Measurements from ENCODE around the gene CYB5A.
A peak's percentile ranks its signal among the peaks of the same experiment; 100 is the strongest.

CYB5A gene

DNA sequence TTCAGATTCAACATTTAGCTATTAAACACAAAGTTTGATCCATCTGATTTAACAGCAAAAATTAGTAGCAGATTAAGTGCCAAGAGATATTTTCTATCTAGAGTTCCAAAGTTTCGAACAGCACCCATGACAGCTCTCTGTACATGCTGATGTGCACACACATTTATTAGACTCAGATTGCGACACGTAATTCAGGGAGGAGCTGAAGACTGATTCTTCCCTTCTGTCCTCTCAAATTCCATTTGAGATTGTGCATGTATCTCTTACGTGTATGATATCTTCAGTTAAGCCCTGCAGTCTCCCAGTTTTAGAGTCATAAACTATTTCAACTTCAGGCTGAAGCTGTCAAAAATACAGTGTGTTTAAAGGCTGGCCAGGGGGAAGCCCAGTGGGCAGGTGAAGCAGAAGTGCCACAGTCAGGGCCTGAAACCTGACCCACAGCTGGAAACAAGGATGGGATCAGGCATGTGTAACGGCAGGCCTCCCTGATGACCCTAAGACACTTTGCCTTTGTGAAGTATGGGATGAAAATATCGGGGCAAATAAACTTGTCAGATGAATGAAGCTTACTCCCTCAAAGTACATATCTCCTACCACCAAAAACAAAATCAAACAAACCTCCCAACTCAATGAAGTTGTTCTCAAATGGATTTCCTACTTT, 30.6 kb downstream of the CYB5A start:
- Histone ChIP-seq H3K4me1 (ENCODE audit: control insufficient read depth, insufficient read depth, low read length) (peaks cover 11% of the 10 kb centered on the region), H3K27me3 (ENCODE audit: control insufficient read depth, insufficient read depth, low read length) (no peaks in the 10 kb centered on the region), H3K27ac (ENCODE audit: low read depth, low read length) (no peak overlapping the region), H3K9ac (ENCODE audit: low read depth, low read length) (no peak overlapping the region), H3K9me3 (ENCODE audit: control insufficient read depth, insufficient read depth, low read length) (no peaks in the 10 kb centered on the region), H3K36me3 (ENCODE audit: control insufficient read depth, insufficient read depth, low read length) (peaks cover 36% of the 10 kb centered on the region), H3K4me3 (ENCODE audit: low read depth, low read length) (no peak overlapping the region)

DNA sequence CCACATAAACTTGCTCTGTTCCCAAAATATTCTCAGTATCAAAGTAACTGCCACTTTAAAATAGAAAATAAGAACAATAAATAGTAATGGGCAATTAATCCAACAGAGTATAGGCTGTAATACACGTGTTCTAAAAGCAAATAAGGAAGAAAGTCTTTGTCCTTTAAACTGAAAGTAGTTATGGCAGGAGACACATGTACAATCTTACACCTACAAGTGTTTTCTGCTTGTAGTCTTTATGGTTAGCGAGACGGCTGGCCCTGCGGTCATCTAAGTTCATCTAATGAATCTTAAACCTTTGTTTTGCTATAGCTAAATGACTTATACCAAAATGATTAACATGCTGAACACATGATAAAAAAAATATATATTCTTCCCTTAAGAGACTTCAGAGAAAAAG, 32.4 kb downstream of the CYB5A start:
- peaks cover 36% of the 10 kb centered on the region for H3K36me3 ChIP-seq (ENCODE audit: control insufficient read depth, insufficient read depth, low read length)
- no peak overlapping the region for H3K27ac ChIP-seq (ENCODE audit: low read depth, low read length)
- no peaks in the 10 kb centered on the region for H3K27me3 ChIP-seq (ENCODE audit: control insufficient read depth, insufficient read depth, low read length)
- H3K4me1 ChIP-seq (ENCODE audit: control insufficient read depth, insufficient read depth, low read length) = peaks cover 14% of the 10 kb centered on the region
- no peak overlapping the region for H3K4me3 ChIP-seq (ENCODE audit: low read depth, low read length)
- H3K9ac ChIP-seq (ENCODE audit: low read depth, low read length) = no peak overlapping the region
- H3K9me3 ChIP-seq (ENCODE audit: control insufficient read depth, insufficient read depth, low read length) = no peaks in the 10 kb centered on the region

DNA sequence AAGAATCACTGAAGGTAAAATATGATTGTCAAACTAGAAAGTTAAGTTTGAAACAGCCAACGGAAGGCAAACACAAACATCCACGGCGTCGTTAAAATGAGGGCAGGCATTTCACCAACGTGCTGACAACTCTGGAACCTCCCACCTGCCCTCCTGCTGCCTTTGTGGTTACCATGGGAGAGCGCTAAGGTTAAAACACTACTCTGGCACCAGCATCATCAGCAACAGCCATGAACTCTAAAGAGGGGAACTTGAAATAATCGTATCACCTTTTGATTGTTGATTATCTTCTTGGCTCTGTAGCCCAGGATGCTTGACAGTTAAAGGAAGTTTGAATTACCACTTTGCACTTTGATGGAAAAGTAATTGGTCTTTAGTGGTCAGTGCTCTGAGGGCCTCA, 34.7 kb downstream of the CYB5A start:
- H3K36me3 ChIP-seq (ENCODE audit: control insufficient read depth, insufficient read depth, low read length) = peaks cover 34% of the 10 kb centered on the region
- H3K9me3 ChIP-seq (ENCODE audit: control insufficient read depth, insufficient read depth, low read length) = no peaks in the 10 kb centered on the region
- H3K4me3 ChIP-seq (ENCODE audit: low read depth, low read length) = no peak overlapping the region

DNA sequence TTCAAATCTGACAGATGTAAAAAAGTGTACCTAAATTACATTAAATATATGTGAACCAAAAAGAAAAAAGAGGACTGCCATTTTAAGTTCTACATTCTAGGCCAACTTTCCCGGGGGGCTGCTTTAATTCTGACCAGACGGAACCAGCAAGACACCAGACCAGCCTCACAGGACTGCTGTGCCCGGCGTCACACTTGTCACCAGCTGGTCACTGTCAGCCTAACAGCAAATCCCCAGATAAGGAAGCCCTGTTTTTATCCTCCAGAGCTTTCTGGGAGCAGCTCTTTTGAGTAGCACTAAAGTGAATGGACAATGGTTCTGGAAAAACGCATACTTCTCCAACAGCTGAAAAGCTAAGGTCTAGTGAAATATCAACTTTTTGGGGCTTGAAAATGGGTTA, 35.6 kb downstream of the CYB5A start:
- H3K4me3 ChIP-seq (ENCODE audit: low read depth, low read length) = no peak overlapping the region
- H3K27me3 ChIP-seq (ENCODE audit: control insufficient read depth, insufficient read depth, low read length) = no peaks in the 10 kb centered on the region
- H3K36me3 ChIP-seq (ENCODE audit: control insufficient read depth, insufficient read depth, low read length) = peaks cover 25% of the 10 kb centered on the region
- peaks cover 22% of the 10 kb centered on the region for H3K4me1 ChIP-seq (ENCODE audit: control insufficient read depth, insufficient read depth, low read length)
- no peaks in the 10 kb centered on the region for H3K9me3 ChIP-seq (ENCODE audit: control insufficient read depth, insufficient read depth, low read length)
- H3K9ac ChIP-seq (ENCODE audit: low read depth, low read length) = no peak overlapping the region
- peak overlapping the region; percentile 48 for H3K27ac ChIP-seq (ENCODE audit: low read depth, low read length)

More for the DNA sequence above, 34.7 kb downstream of the CYB5A start:
- Histone ChIP-seq H3K27me3 (ENCODE audit: control insufficient read depth, insufficient read depth, low read length) (no peaks in the 10 kb centered on the region), H3K9ac (ENCODE audit: low read depth, low read length) (no peak overlapping the region), H3K4me1 (ENCODE audit: control insufficient read depth, insufficient read depth, low read length) (peaks cover 14% of the 10 kb centered on the region), H3K27ac (ENCODE audit: low read depth, low read length) (no peak overlapping the region)

GRCh38 chr18:74255131-74255616, 36.6 kb downstream of the CYB5A start:
- peaks cover 18% of the 10 kb centered on the region for H3K36me3 ChIP-seq (ENCODE audit: control insufficient read depth, insufficient read depth, low read length)
- no peaks in the 10 kb centered on the region for H3K27me3 ChIP-seq (ENCODE audit: control insufficient read depth, insufficient read depth, low read length)
- H3K4me3 ChIP-seq (ENCODE audit: low read depth, low read length) = no peak overlapping the region
- H3K9me3 ChIP-seq (ENCODE audit: control insufficient read depth, insufficient read depth, low read length) = no peaks in the 10 kb centered on the region
- no peak overlapping the region for H3K9ac ChIP-seq (ENCODE audit: low read depth, low read length)
- H3K27ac ChIP-seq (ENCODE audit: low read depth, low read length) = no peak overlapping the region
- H3K4me1 ChIP-seq (ENCODE audit: control insufficient read depth, insufficient read depth, low read length) = peaks cover 22% of the 10 kb centered on the region

GRCh38 chr18:74252039-74252395, 39.7 kb downstream of the CYB5A start:
- H3K4me3 ChIP-seq (ENCODE audit: low read depth, low read length) = no peak overlapping the region
- H3K9ac ChIP-seq (ENCODE audit: low read depth, low read length) = no peak overlapping the region
- H3K36me3 ChIP-seq (ENCODE audit: control insufficient read depth, insufficient read depth, low read length) = peaks cover 14% of the 10 kb centered on the region
- H3K27me3 ChIP-seq (ENCODE audit: control insufficient read depth, insufficient read depth, low read length) = no peaks in the 10 kb centered on the region
- peaks cover 19% of the 10 kb centered on the region for H3K4me1 ChIP-seq (ENCODE audit: control insufficient read depth, insufficient read depth, low read length)
- H3K9me3 ChIP-seq (ENCODE audit: control insufficient read depth, insufficient read depth, low read length) = no peaks in the 10 kb centered on the region
- peak overlapping the region; percentile 42 for H3K27ac ChIP-seq (ENCODE audit: low read depth, low read length)

GRCh38 chr18:74251297-74252038, 40.3 kb downstream of the CYB5A start:
- peak overlapping the region; percentile 42 for H3K27ac ChIP-seq (ENCODE audit: low read depth, low read length)
- no peak overlapping the region for H3K4me3 ChIP-seq (ENCODE audit: low read depth, low read length)

GRCh38 chr18:74250131-74250530, 41.6 kb downstream of the CYB5A start:
- Histone ChIP-seq H3K27ac (ENCODE audit: low read depth, low read length) (no peak overlapping the region), H3K4me1 (ENCODE audit: control insufficient read depth, insufficient read depth, low read length) (peaks cover 9% of the 10 kb centered on the region)

More at GRCh38 chr18:74251297-74252038, 40.3 kb downstream of the CYB5A start:
- no peak overlapping the region for H3K9ac ChIP-seq (ENCODE audit: low read depth, low read length)
- H3K27me3 ChIP-seq (ENCODE audit: control insufficient read depth, insufficient read depth, low read length) = no peaks in the 10 kb centered on the region
- no peaks in the 10 kb centered on the region for H3K9me3 ChIP-seq (ENCODE audit: control insufficient read depth, insufficient read depth, low read length)
- H3K36me3 ChIP-seq (ENCODE audit: control insufficient read depth, insufficient read depth, low read length) = peaks cover 14% of the 10 kb centered on the region
- H3K4me1 ChIP-seq (ENCODE audit: control insufficient read depth, insufficient read depth, low read length) = peaks cover 14% of the 10 kb centered on the region

DNA sequence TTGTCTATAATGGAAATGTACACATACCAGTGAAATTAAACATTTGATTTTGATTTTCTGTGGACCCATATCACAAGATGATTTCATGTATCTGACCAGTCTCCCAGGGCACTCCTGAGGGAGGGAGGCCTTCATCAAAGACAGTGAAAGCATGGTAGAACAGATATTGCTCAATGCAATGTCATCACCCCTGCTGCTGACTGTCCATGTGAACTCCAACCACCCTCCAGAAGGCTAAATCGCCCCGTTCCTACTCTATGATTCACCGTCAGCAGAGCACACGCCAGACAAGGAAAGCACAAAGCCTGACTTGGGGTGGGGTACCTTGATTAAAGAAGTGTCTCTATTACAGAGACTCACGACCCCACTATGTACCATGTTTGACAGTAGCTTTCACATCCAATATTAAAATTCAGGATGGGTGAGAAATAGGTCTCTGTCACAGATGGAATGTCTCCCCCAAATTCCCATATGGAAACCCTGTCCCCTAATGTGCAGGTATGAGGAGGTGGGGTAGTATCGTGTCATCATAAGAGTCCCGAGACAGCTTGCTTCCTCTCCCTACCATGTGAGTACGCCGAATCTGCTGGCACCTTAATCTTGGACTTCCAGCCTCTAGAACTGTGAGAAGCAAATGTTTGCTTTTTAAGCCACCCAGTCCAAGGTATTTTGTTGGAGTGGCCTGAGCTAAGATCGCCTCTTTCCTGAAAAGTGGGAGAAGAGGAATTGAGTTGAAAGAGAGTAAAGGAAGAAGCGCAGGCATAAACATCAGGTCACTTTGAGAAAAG, 42.4 kb downstream of the CYB5A start:
- Histone ChIP-seq H3K27me3 (ENCODE audit: control insufficient read depth, insufficient read depth, low read length) (no peaks in the 10 kb centered on the region), H3K27ac (ENCODE audit: low read depth, low read length) (no peak overlapping the region), H3K36me3 (ENCODE audit: control insufficient read depth, insufficient read depth, low read length) (peaks cover 9% of the 10 kb centered on the region), H3K9ac (ENCODE audit: low read depth, low read length) (no peak overlapping the region), H3K4me3 (ENCODE audit: low read depth, low read length) (no peak overlapping the region), H3K9me3 (ENCODE audit: control insufficient read depth, insufficient read depth, low read length) (no peaks in the 10 kb centered on the region), H3K4me1 (ENCODE audit: control insufficient read depth, insufficient read depth, low read length) (peaks cover 9% of the 10 kb centered on the region)

More at GRCh38 chr18:74250131-74250530, 41.6 kb downstream of the CYB5A start:
- Histone ChIP-seq H3K4me3 (ENCODE audit: low read depth, low read length) (no peak overlapping the region), H3K36me3 (ENCODE audit: control insufficient read depth, insufficient read depth, low read length) (peaks cover 13% of the 10 kb centered on the region), H3K9me3 (ENCODE audit: control insufficient read depth, insufficient read depth, low read length) (no peaks in the 10 kb centered on the region), H3K27me3 (ENCODE audit: control insufficient read depth, insufficient read depth, low read length) (no peaks in the 10 kb centered on the region), H3K9ac (ENCODE audit: low read depth, low read length) (no peak overlapping the region)

DNA sequence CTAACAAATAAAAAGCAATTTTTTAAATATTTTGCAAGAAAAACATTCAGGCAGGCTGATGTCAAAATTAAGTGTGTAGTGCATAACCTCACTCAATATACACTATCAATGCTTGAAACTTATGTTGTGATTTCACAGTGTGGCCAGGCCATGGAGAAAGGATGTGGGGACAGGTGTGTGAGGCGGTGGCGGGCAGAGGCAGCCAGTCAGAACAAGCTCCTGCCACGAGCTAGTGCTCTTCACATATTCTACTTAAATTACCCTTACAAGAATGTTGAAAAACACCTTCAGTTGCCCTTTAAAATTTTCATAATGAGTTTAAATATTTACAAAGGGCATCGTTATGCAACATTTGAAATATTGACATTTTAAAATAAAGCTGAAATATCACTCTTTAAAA, 43.2 kb downstream of the CYB5A start:
- Histone ChIP-seq H3K9ac (ENCODE audit: low read depth, low read length) (no peak overlapping the region), H3K27me3 (ENCODE audit: control insufficient read depth, insufficient read depth, low read length) (no peaks in the 10 kb centered on the region), H3K36me3 (ENCODE audit: control insufficient read depth, insufficient read depth, low read length) (peaks cover 8% of the 10 kb centered on the region), H3K9me3 (ENCODE audit: control insufficient read depth, insufficient read depth, low read length) (no peaks in the 10 kb centered on the region), H3K4me3 (ENCODE audit: low read depth, low read length) (no peak overlapping the region), H3K27ac (ENCODE audit: low read depth, low read length) (no peak overlapping the region), H3K4me1 (ENCODE audit: control insufficient read depth, insufficient read depth, low read length) (peaks cover 9% of the 10 kb centered on the region)

Data from HUES48 (cell line).